ENCODE results near the gene NUDT1.
A peak's percentile ranks its signal among the peaks of the same experiment; 100 is the strongest.

NUDT1 gene

DNA sequence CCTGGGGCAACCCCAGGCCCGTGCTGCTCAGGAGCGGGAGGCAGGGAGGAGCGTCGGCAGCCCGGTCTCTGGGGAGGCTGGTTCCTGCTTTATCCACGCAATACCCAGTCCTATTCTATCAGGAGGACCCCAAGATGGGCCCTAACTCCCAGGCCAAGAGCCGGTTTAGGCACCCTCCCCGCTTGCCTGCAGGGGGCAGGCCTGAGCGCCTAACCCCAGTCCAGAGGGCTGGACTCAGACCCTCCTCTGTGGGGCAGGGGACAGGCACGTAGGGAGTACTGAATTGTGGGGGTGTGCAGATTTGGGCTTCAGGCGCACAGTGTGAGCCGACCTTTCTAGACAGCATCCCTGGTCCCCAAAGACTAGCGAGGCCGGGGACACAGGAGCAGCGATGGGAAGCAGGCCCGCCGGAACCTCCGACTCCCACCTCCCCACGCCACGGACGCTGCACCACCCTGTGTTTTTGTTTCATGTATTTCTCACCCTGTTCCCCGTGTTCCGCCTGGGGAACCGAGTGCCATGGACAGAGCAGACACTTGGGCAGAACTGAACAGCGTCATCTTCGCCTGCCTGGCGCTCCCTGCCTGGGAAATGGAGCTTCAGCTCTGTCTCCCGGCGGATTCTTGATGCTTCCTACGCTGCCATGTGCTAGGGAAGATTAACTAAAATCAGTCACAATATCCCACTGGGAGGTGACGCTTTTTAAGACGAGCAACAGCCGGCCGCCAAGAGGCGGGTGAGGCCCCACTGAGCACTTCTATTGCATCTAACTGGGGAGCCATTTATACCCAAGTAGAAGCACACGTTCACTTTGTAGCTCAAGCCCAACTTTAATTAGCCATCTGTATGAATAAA lies 5.3 kb downstream of the NUDT1 start:
- Histone ChIP-seq H3K4me3 (ENCODE audit: insufficient read depth, low read length, poor library complexity, severe bottlenecking) (no peak overlapping the region), H3K27ac (ENCODE audit: low read depth, low read length) (no peak overlapping the region), H3K27me3 (ENCODE audit: low read length) (no peaks in the 10 kb centered on the region), H3K4me2 (ENCODE audit: low read depth, low read length, poor library complexity, severe bottlenecking) (no peak overlapping the region), H3K36me3 (ENCODE audit: low read length) (no peaks in the 10 kb centered on the region), H2AFZ (ENCODE audit: low read depth, low read length, severe bottlenecking) (no peak overlapping the region), H3F3A (ENCODE audit: insufficient read depth) (no peaks in the 10 kb centered on the region), H3K9me2 (replicated peaks; ENCODE audit: insufficient read depth, low read length) (no peaks in the 10 kb centered on the region), H4K20me1 (ENCODE audit: low read depth, low read length) (no peaks in the 10 kb centered on the region), H3K9me3 (ENCODE audit: insufficient read depth, low read length) (no peaks in the 10 kb centered on the region), H3K9ac (ENCODE audit: low read length) (no peak overlapping the region), H3K79me2 (ENCODE audit: insufficient read depth, low read length) (peaks cover 16% of the 10 kb centered on the region)
- TF ChIP-seq, protein P1, sequence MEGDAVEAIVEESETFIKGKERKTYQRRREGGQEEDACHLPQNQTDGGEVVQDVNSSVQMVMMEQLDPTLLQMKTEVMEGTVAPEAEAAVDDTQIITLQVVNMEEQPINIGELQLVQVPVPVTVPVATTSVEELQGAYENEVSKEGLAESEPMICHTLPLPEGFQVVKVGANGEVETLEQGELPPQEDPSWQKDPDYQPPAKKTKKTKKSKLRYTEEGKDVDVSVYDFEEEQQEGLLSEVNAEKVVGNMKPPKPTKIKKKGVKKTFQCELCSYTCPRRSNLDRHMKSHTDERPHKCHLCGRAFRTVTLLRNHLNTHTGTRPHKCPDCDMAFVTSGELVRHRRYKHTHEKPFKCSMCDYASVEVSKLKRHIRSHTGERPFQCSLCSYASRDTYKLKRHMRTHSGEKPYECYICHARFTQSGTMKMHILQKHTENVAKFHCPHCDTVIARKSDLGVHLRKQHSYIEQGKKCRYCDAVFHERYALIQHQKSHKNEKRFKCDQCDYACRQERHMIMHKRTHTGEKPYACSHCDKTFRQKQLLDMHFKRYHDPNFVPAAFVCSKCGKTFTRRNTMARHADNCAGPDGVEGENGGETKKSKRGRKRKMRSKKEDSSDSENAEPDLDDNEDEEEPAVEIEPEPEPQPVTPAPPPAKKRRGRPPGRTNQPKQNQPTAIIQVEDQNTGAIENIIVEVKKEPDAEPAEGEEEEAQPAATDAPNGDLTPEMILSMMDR (IDR thresholded peaks at IDR 0.05; ENCODE audit: insufficient read depth, low read length, poor library complexity, severe bottlenecking), result peak; percentile 94
- no peak for TF ChIP-seq EZH2phosphoT487 (conservative IDR thresholded peaks at IDR 0.05; ENCODE audit: low read length)

DNA sequence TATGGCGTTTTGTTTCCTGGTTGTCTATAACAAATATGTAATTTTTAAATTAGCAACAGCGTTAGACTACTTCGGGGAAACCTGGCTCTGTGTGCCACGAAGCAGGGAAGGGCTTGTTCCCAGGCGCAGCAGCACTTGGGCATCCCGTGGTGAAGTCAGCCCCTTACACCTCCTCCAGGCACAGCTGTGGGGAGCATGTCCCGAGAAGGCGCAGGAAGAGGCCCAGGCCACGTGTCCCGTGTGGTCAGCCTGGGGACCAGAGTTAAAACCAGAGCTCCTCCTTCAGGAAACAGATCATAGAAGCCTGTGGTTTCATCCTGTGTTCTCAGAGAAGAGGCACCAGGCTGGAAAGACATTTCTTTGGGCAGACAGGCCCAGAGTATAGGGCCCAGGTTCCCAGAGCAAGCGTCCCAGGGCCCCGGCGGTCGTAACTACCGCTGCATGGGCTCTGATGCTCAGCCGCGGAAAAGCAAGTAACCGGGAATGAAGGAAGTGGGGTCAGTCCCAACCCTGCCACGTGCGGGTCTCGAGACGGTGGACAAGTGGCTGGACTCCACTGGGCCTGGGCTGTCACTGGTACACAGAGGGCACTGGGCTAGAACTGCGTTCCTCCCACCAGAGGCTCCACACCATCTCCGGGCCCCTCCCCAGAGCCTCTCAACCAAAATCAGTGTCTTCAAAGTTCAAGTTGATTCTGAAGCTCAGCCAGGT lies 7.1 kb downstream of the NUDT1 start:
- no peaks in the 10 kb centered on the region for H3K9me3 ChIP-seq (ENCODE audit: insufficient read depth, low read length)
- TF ChIP-seq, protein P1 (IDR thresholded peaks at IDR 0.05; ENCODE audit: insufficient read depth, low read length, poor library complexity, severe bottlenecking), result no peak
- TF ChIP-seq EZH2phosphoT487 (conservative IDR thresholded peaks at IDR 0.05; ENCODE audit: low read length), result no peak
- H3K36me3 ChIP-seq (ENCODE audit: low read length), result no peaks in the 10 kb centered on the region
- H3K27ac ChIP-seq (ENCODE audit: low read depth, low read length), result no peak overlapping the region
- no peaks in the 10 kb centered on the region for H3F3A ChIP-seq (ENCODE audit: insufficient read depth)
- H3K4me3 ChIP-seq (ENCODE audit: insufficient read depth, low read length, poor library complexity, severe bottlenecking), result no peak overlapping the region
- H3K4me2 ChIP-seq (ENCODE audit: low read depth, low read length, poor library complexity, severe bottlenecking), result no peak overlapping the region
- H3K27me3 ChIP-seq (ENCODE audit: low read length), result no peaks in the 10 kb centered on the region
- H4K20me1 ChIP-seq (ENCODE audit: low read depth, low read length), result no peaks in the 10 kb centered on the region
- no peaks in the 10 kb centered on the region for H3K9me2 ChIP-seq (replicated peaks; ENCODE audit: insufficient read depth, low read length)
- no peak overlapping the region for H2AFZ ChIP-seq (ENCODE audit: low read depth, low read length, severe bottlenecking)
- H3K79me2 ChIP-seq (ENCODE audit: insufficient read depth, low read length), result no peaks in the 10 kb centered on the region
- no peak overlapping the region for H3K9ac ChIP-seq (ENCODE audit: low read length)

DNA sequence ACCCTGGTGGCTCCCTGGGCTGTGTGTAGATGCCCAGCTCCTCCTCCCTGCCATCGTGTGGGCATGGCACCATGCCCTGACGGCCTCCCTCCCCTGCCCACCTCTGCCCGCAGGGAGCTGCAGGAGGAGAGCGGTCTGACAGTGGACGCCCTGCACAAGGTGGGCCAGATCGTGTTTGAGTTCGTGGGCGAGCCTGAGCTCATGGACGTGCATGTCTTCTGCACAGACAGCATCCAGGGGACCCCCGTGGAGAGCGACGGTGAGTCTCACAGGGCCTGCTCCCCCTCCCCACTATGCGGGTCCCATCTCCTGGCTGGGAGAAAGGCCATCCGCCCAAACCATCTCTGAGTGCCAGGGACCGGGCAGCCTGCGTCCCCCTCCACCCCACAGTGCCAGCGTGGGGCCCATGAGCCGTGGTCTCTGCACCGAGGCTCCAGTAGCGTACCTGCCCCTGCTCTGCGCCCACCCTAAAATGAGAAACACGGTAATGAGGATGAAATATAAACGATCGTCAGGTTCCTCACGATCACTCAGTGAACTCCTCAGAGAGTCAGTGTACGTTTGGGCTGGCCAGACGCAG lies 7.8 kb downstream of the NUDT1 start:
- Histone ChIP-seq H3K9me3 (ENCODE audit: insufficient read depth, low read length) (no peaks in the 10 kb centered on the region), H3K27ac (ENCODE audit: low read depth, low read length) (no peak overlapping the region), H3K4me2 (ENCODE audit: low read depth, low read length, poor library complexity, severe bottlenecking) (no peak overlapping the region), H3K9ac (ENCODE audit: low read length) (no peak overlapping the region), H3K36me3 (ENCODE audit: low read length) (no peaks in the 10 kb centered on the region), H3K4me3 (ENCODE audit: insufficient read depth, low read length, poor library complexity, severe bottlenecking) (no peak overlapping the region), H3K9me2 (replicated peaks; ENCODE audit: insufficient read depth, low read length) (no peaks in the 10 kb centered on the region), H3K27me3 (ENCODE audit: low read length) (no peaks in the 10 kb centered on the region), H3K79me2 (ENCODE audit: insufficient read depth, low read length) (no peaks in the 10 kb centered on the region), H3F3A (ENCODE audit: insufficient read depth) (no peaks in the 10 kb centered on the region), H4K20me1 (ENCODE audit: low read depth, low read length) (no peaks in the 10 kb centered on the region), H2AFZ (ENCODE audit: low read depth, low read length, severe bottlenecking) (no peak overlapping the region)
- TF ChIP-seq, protein P1 (IDR thresholded peaks at IDR 0.05; ENCODE audit: insufficient read depth, low read length, poor library complexity, severe bottlenecking), result no peak
- no peak for TF ChIP-seq EZH2phosphoT487 (conservative IDR thresholded peaks at IDR 0.05; ENCODE audit: low read length)

Data from SU-DHL-6 (cell line).